HG02885 (cell line): Measurements from ENCODE around the gene CPTP.

Experiments
- ATAC-seq: cut with Tn5 transposase; IDR thresholded peaks from one replicate; pipeline ENCODE4 v1.9.1; 2021; ENCODE audit warnings: mild to moderate bottlenecking; ENCODE audit not compliant: unreplicated experiment, poor library complexity

The CPTP gene

DNA sequence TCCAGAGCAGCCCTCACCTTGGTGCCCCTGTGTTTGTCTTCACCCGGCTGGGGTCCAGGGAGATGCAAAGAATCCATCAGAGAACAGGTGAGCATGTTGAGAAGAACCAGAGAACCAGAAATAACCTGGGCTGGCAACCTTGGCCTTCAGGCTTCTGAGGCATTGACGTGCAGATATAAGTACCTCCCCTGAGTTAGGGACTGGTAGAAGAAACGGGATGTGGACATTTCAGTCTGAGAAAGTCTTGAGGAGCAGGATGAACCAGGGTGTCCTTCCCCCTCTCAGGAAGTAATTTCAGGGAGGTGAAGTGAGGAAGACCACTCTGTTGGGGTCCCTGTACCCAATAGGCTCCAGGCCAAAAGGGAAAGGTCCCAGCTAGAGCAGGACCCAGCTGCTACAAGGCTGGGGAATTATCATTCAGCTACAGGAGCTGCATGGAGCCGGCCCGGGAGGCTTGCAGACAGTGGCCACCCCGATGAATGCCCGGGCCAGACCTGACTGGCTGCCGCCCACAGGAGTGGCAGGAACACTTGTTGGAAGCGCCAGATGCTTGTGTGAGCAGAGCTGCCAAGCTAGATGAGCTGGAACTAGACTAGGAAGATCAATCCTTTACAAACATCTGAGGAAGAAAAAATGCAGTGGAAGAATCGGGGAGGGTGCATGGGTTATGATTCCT, 52.1 kb downstream of the CPTP start:
- ATAC-seq = no peak

DNA sequence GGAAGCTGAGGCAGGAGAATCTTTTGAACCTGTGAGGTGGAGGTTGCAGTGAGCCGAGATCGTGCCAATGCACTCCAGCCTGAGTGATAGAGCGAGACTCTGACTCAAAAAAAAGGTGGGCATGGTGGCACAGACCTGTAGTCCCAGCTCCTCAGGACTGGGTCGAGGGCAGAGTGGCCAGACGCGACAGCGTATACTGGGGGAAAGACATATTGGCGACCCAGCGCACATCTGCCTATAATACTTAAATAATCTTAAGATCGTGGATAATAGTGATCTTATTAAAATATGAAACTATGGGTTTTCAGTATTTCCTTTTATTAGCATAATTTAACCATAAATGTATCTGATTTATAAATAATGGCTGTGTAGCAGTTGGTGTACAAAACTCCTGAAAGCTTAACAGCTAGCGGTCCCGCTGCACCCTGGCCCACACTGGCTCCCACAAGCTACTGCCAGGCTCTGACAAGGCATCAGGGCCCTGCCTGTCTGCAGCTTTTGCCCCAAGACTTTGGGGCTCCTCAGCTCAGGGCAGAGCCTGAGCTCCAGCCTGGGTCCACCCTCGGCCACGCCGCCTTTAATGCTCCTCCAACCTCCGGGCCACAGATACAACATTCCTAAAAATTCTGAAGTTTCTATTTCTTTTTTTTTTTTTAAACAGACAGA, 53.1 kb downstream of the CPTP start:
- ATAC-seq = no peak
